Activated T-helper 17 cell treated with anti-CD3 and anti-CD28 coated beads, Interleukin-2, amount 50 U/mL, for 72 hours (primary cell): ENCODE results near the gene TXLNB. TPM values are rescaled to one million over a fixed set of nuclear protein-coding genes. Genes with fewer than 3 reads are reported as not detected.

Experiments
- ATAC-seq: fragments of 150-1000 bp; cut with Tn5 transposase; replicated peaks from 2 replicates; pipeline ENCODE4 v1.10.0; 2021; ENCODE audit warnings: mild to moderate bottlenecking, moderate library complexity
- H3K27ac Mint-ChIP-seq: one replicate; pipeline ENCODE4 v1.8.0; 2022; ENCODE audit warnings: mixed read lengths
- H3K27me3 Mint-ChIP-seq: one replicate; pipeline ENCODE4 v1.8.0; 2022; ENCODE audit warnings: mixed read lengths
- H3K36me3 Mint-ChIP-seq: one replicate; pipeline ENCODE4 v1.8.0; 2022; ENCODE audit warnings: low read depth, mild to moderate bottlenecking, mixed read lengths
- H3K4me1 Mint-ChIP-seq: one replicate; pipeline ENCODE4 v1.8.0; 2022; ENCODE audit warnings: mixed read lengths
- H3K4me3 Mint-ChIP-seq: one replicate; pipeline ENCODE4 v1.8.0; 2022; ENCODE audit warnings: mild to moderate bottlenecking, mixed read lengths
- H3K9me3 Mint-ChIP-seq: one replicate; pipeline ENCODE4 v1.8.0; 2022; ENCODE audit warnings: mixed read lengths
- total RNA-seq, 2 donors: library from RNA; stranded (reverse); gene quantifications; one replicate each; pipeline ENCODE4 v1.2.3, GENCODE V29; 2022

Gene TXLNB
- total RNA-seq, 2 donors from 2014 or later, result 0.24 to 0.37 TPM

DNA sequence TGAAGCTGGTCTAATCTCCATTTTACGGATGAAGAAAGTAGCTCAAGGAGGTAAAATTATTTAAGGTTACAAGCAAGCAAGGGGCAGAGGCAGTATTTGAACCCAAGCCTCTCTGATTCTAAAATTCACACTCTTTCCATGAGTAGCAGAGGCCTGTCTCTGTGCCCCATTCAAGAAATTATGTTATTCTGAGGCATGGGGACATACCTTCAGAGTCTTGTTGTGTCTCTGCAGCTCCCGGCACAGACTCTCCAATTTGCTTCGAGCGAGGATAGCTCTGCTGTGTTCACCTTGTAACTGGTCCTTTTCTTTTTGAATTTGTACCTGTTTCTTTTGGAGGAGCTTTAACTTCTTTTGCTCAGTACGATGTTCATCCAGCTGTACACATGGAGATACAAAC is 21.5 kb downstream of the TXLNB start:
- H3K4me1 Mint-ChIP-seq, result no peaks in the 10 kb centered on the region
- H3K4me3 Mint-ChIP-seq, result no peak overlapping the region
- no peaks in the 10 kb centered on the region for H3K27me3 Mint-ChIP-seq
- H3K36me3 Mint-ChIP-seq, result no peaks in the 10 kb centered on the region
- no peak for ATAC-seq
- H3K9me3 Mint-ChIP-seq, result no peaks in the 10 kb centered on the region
- no peak overlapping the region for H3K27ac Mint-ChIP-seq

GRCh38 chr6:139265512-139266190 is 26.1 kb downstream of the TXLNB start:
- Mint-ChIP-seq H3K4me1 (peaks cover 11% of the 10 kb centered on the region), H3K36me3 (no peaks in the 10 kb centered on the region), H3K27ac (no peak overlapping the region), H3K27me3 (no peaks in the 10 kb centered on the region), H3K4me3 (no peak overlapping the region), H3K9me3 (no peaks in the 10 kb centered on the region)
- ATAC-seq, result no peak

DNA sequence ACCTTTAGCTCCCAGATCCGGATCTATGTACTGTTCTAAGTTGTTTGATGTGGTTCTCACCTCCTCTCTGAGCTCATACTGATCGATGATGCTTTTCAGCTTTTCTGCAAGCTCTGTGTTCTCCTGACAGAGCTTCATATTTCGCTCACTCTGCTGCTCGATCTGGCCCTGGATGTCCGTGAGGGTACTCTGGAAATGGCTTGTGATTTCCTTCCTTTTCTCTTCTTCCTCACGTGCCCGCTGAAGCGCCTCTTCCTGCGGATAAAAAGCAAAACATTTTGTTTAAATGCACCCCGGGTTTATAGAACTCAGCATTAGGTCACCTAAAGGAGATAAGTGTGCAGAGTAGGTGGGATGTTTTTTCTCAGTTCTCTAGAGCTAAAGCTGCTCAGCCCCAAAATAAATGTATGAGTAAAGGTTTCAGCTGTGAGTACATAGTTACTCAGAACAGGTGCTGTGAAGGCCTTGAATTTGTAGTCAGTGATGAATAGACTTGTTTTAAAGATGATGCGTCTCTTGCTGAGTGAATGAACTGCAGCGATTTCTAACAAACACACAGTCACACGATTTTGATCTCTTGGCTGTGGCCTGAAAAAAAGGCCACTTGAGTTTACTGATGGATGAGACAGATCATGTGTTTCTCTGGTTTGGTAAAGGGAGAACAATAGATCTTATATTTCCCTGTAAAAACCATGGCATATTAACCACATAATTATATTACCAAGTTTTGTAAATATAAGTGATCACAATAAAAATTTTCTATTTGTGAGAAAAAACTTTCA is 29.1 kb downstream of the TXLNB start:
- H3K36me3 Mint-ChIP-seq, result no peaks in the 10 kb centered on the region
- H3K9me3 Mint-ChIP-seq, result peaks cover 4% of the 10 kb centered on the region
- ATAC-seq, result peak; percentile 97
- peak overlapping the region; percentile 96 for H3K27ac Mint-ChIP-seq
- peaks cover 29% of the 10 kb centered on the region for H3K4me1 Mint-ChIP-seq
- H3K4me3 Mint-ChIP-seq, result peak overlapping the region; percentile 84
- H3K27me3 Mint-ChIP-seq, result no peaks in the 10 kb centered on the region

- ATAC-seq, result no peak
- Mint-ChIP-seq H3K27ac (peak overlapping the region; percentile 30), H3K9me3 (peaks cover 4% of the 10 kb centered on the region), H3K4me3 (peak overlapping the region; percentile 40), H3K4me1 (peaks cover 36% of the 10 kb centered on the region), H3K36me3 (no peaks in the 10 kb centered on the region), H3K27me3 (no peaks in the 10 kb centered on the region)
Observed at GRCh38 chr6:139257821-139258398, 33.9 kb downstream of the TXLNB start.

- H3K27ac Mint-ChIP-seq, result peak overlapping the region; percentile 40
- H3K4me3 Mint-ChIP-seq, result peak overlapping the region; percentile 40
- peaks cover 4% of the 10 kb centered on the region for H3K9me3 Mint-ChIP-seq
- no peak for ATAC-seq
- H3K36me3 Mint-ChIP-seq, result no peaks in the 10 kb centered on the region
- H3K27me3 Mint-ChIP-seq, result no peaks in the 10 kb centered on the region
- peaks cover 30% of the 10 kb centered on the region for H3K4me1 Mint-ChIP-seq
Observed at GRCh38 chr6:139257291-139257690, 34.5 kb downstream of the TXLNB start.

- H3K36me3 Mint-ChIP-seq, result no peaks in the 10 kb centered on the region
- no peak overlapping the region for H3K27ac Mint-ChIP-seq
- peaks cover 4% of the 10 kb centered on the region for H3K9me3 Mint-ChIP-seq
- ATAC-seq, result no peak
- peaks cover 38% of the 10 kb centered on the region for H3K4me1 Mint-ChIP-seq
- no peaks in the 10 kb centered on the region for H3K27me3 Mint-ChIP-seq
- no peak overlapping the region for H3K4me3 Mint-ChIP-seq
Observed at GRCh38 chr6:139256087-139256486, 35.7 kb downstream of the TXLNB start.

DNA sequence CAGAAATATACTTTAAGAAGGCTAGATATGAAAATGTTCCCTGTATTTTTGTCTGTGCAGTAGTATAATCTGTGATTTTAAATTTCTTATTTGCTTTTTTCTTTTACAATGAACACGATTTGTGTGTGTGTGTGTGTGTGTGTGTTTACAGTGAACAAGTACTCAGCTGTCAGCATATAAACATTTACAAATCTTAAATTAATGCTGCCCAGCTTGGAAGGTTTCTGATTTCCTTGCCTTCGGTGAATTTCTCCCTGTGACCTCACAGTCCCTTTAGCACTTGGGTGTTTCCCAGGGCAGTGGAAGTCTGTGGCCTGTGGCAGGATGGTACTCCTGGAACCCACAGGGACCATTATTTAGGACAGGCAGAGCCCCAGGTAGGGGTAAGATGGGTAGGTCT is 37.6 kb downstream of the TXLNB start:
- Mint-ChIP-seq H3K36me3 (no peaks in the 10 kb centered on the region), H3K27me3 (no peaks in the 10 kb centered on the region), H3K4me1 (peaks cover 49% of the 10 kb centered on the region), H3K9me3 (peaks cover 3% of the 10 kb centered on the region), H3K4me3 (no peak overlapping the region), H3K27ac (peak overlapping the region; percentile 39)
- ATAC-seq, result no peak

DNA sequence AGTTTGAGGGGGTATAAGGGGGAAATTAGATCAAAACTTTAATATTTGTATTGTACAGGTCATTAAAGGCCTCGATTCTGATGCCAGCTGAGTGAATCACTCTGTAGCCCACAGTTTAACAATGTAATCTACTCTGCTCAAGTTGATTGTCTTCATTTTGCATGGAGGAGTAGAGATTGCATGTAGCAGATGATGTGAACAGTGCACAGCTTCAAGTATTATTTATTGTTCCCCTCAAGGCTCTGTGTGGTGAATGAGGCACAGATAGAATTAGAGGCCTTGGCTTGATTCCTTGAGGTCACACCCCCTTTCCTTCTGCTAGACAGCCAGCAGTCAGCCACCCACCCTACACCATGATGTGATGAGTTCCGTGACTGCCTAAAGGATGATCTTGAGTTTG is 38.1 kb downstream of the TXLNB start:
- H3K36me3 Mint-ChIP-seq, result no peaks in the 10 kb centered on the region
- no peak overlapping the region for H3K4me3 Mint-ChIP-seq
- H3K27ac Mint-ChIP-seq, result peak overlapping the region; percentile 39
- H3K4me1 Mint-ChIP-seq, result peaks cover 49% of the 10 kb centered on the region
- no peaks in the 10 kb centered on the region for H3K9me3 Mint-ChIP-seq
- no peak for ATAC-seq
- no peaks in the 10 kb centered on the region for H3K27me3 Mint-ChIP-seq

- H3K36me3 Mint-ChIP-seq, result no peaks in the 10 kb centered on the region
Observed at GRCh38 chr6:139251691-139252390, 40.0 kb downstream of the TXLNB start.

DNA sequence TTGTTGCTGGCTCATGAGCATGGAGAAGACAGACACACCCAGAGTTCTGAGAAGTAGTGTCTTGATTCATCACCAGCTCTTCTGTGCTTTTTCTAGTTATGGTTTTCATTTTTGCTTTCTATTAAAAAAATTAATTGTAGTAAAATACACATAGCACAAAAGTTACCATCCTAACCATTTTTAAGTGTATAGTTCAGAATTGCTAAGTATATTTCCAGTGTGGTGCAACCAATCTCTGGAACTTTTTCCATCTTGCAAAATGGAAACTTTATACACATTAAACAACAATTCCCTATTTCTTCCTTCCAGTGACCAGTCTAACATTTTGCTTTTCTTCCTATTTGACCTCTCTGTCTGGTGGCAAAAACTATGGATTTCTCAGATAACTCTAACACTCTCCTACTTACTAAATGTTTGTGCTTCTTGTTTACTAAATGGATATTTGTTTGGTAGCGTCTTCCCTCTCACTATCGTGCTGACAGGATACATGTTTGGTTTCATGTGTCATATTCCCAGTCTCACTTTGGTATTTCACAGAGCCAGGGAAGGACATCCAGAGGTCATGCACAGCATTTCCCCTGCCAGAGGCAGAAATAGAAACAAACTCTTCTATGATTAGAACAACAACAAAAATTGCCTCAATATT is 40.6 kb downstream of the TXLNB start:
- Mint-ChIP-seq H3K27ac (peak overlapping the region; percentile 87), H3K4me3 (peak overlapping the region; percentile 70), H3K27me3 (no peaks in the 10 kb centered on the region), H3K9me3 (no peaks in the 10 kb centered on the region), H3K4me1 (peaks cover 33% of the 10 kb centered on the region), H3K36me3 (no peaks in the 10 kb centered on the region)
- ATAC-seq, result peak; percentile 55

More at GRCh38 chr6:139251691-139252390, 40.0 kb downstream of the TXLNB start:
- H3K9me3 Mint-ChIP-seq, result no peaks in the 10 kb centered on the region
- no peaks in the 10 kb centered on the region for H3K27me3 Mint-ChIP-seq
- H3K4me3 Mint-ChIP-seq, result peak overlapping the region; percentile 70
- H3K4me1 Mint-ChIP-seq, result peaks cover 37% of the 10 kb centered on the region
- peak overlapping the region; percentile 87 for H3K27ac Mint-ChIP-seq
- ATAC-seq, result no peak

- peak overlapping the region; percentile 70 for H3K4me3 Mint-ChIP-seq
- no peaks in the 10 kb centered on the region for H3K36me3 Mint-ChIP-seq
- H3K27me3 Mint-ChIP-seq, result no peaks in the 10 kb centered on the region
- peak; percentile 62 for ATAC-seq
- peaks cover 33% of the 10 kb centered on the region for H3K4me1 Mint-ChIP-seq
- H3K9me3 Mint-ChIP-seq, result no peaks in the 10 kb centered on the region
- H3K27ac Mint-ChIP-seq, result peak overlapping the region; percentile 87
Observed at GRCh38 chr6:139250296-139251044, 41.3 kb downstream of the TXLNB start.

DNA sequence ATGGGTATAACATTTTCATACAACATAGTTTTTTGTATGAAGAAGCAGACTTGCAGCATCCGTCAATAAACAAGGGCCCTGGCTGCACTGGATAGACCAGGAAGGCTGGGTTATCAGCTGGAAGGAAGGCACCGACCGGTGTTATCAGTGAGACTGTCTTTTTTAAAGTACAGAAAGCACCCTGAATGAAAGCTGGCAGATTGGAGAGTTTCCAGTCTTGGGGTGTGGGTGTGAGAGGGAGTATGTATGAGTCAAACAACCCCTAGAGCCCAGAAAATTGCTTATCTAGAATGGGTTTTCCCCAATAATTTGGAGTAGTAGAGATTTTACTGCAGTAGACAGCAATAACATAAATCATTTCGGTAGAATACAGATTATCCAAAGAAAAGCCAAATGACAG is 42.4 kb downstream of the TXLNB start:
- H3K27me3 Mint-ChIP-seq, result no peaks in the 10 kb centered on the region
- peak; percentile 79 for ATAC-seq
- no peaks in the 10 kb centered on the region for H3K36me3 Mint-ChIP-seq
- peak overlapping the region; percentile 70 for H3K4me3 Mint-ChIP-seq
- H3K9me3 Mint-ChIP-seq, result no peaks in the 10 kb centered on the region
- H3K27ac Mint-ChIP-seq, result peak overlapping the region; percentile 84
- peaks cover 37% of the 10 kb centered on the region for H3K4me1 Mint-ChIP-seq

DNA sequence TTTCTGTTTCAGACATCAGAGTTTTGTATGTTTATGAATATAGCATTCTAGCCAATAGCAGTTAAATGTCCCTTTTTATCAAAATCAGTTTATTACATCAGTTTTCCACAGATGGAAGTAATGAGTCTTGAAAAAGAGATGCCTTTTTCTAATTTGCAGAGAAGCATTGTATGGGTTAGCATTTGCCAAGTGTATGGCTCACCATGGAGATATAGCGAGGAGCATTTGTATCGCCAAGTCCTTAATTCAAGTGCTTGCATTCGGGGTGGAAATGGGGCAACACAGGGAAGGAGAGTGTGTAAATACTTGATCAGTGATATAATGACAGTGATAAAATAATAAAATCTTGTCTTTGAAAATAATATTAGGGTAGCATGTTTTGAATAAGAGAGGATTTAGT is 42.9 kb downstream of the TXLNB start:
- no peaks in the 10 kb centered on the region for H3K27me3 Mint-ChIP-seq
- H3K4me3 Mint-ChIP-seq, result peak overlapping the region; percentile 70
- peak overlapping the region; percentile 84 for H3K27ac Mint-ChIP-seq
- H3K9me3 Mint-ChIP-seq, result no peaks in the 10 kb centered on the region
- peaks cover 37% of the 10 kb centered on the region for H3K4me1 Mint-ChIP-seq
- H3K36me3 Mint-ChIP-seq, result no peaks in the 10 kb centered on the region
- ATAC-seq, result no peak
